NCI-H2171 treated with DMSO at 0.1 percent for 48 hours (cell line): ENCODE measurements around the gene GPR83.
"Not testable (repeated sequence)": the region's sequence is repeated elsewhere in the genome, so short reads cannot be mapped to it uniquely, and the experiment has no call there.

ENCODE experiments used
- DNase-seq: peaks from one replicate; lab custom pipeline; 2025; lab: John Stamatoyannopoulos, UW

Gene GPR83

GRCh38 chr11:94400839-94401772 is at the start of gene GPR83:
GPR83 (minus strand) TSS chr11:94401419; CDS start chr11:94401247, 172 bp downstream.
- peak; percentile 27 for DNase-seq

DNA sequence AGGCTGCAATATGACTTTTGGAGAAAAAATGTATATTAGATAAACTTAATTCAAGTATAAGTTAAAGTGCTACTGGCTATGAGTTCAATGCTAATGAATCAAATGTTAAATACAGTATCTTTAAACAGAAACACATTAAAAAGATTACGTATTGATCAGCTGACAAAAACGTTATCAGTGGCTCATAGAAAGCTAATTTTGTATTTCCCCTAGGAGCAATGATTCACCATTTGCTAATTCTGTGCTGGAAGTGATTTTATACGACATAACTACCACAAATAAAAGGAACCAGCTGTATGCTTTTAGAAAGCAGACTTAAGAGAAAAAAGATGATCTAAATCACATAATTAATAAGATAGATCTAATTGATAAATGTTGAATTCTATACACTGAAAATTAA is 48.8 kb upstream of the GPR83 start:
- DNase-seq: no peak

DNA sequence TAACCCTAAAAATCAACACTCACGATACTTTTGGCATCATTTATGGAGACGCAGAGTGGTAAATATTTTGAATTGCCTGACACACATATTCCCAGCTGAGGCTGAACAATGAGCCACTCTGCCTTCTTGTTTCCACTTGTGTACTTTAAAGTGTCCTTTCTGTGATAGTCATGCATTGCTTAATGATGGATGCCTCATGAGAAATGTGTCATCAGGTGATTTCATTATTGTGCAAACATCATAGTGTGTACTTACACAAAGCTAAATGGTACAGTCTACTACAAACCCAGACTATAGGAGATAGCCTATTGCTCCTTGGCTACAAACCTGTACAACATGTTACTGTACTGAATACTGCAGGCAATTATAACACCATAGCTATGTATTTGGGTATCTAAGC is 48.2 kb upstream of the GPR83 start:
- no peak for DNase-seq

DNA sequence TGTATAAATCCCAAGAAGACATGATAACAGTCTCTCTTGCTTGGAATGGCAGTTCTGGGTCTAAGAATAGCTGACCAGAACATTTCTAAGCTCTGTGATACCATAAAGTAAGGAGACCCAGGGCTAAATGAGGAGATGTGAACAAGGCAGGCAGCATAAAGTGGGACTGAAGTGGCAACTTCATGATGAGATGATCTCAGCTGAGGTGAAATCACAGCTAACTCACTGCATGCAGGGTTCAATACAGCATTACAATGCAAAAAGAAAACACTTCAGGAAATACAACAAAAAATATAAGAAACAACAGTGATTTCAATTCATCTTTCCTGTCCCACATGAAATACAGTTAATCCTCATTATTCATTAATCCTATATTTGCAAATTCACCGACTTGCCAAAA is 47.8 kb upstream of the GPR83 start:
- DNase-seq: no peak

GRCh38 chr11:94447149-94447548 is 45.9 kb upstream of the GPR83 start:
- DNase-seq: no peak

DNA sequence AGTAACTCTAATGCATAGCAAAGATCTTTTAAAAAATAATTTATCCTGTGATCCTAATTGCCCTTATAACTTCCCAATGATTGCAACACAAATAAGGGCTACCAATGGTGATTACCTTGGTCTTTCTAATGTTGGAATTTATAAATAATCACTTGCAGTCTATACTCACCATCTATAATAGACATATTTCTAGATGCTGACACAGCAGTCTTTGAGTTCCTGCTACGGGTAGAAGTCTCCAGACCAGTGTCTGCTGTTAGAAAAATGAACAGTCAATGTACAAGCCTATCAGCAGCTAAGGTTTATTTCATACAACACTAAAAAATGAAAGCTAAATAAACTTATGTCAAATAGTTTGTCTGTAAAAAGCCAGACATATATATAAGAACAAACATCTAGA is 44.4 kb upstream of the GPR83 start:
- DNase-seq: no peak

DNA sequence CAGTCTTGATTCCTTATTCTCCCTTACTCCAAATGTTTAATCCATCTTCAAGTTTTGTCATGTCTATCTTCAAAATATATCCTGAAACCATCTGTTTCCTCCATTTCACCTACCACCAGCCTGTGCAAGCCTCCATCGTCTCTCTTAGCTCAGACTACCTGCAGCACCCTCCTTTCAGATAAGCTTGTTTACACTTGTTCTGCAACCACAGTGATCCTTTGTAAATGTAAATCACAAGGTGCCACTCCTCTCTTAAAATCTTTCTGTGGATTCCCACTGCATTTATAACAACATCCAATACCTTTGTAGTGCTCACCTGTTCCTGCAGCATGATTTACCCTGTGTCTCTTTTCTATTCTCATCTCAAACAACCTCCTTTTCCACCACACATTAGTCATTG is 31.8 kb upstream of the GPR83 start:
- DNase-seq: no peak

- DNase-seq: no peak
Measured at GRCh38 chr11:94424662-94425061, 23.4 kb upstream of the GPR83 start.

DNA sequence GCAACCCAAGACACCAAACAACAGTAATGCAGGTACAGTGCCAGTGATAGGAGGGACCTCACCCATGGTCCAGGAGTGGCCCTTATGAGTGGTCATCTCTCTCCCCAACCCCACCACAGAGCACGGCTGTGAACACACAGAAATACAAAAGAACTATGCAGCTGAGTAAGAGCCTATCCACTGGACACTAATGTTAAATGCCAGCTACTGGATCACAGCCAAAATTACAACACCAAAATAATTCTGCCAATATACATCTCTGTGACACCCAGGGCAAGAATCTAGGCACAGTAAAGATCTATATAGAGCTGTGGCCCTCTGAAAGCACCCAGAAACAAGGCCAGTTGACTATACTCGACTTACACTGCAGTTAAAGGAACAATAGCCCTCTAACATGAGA is 22.8 kb upstream of the GPR83 start:
- no peak for DNase-seq

- DNase-seq: no peak
Measured at GRCh38 chr11:94423507-94423906, 22.3 kb upstream of the GPR83 start.

DNA sequence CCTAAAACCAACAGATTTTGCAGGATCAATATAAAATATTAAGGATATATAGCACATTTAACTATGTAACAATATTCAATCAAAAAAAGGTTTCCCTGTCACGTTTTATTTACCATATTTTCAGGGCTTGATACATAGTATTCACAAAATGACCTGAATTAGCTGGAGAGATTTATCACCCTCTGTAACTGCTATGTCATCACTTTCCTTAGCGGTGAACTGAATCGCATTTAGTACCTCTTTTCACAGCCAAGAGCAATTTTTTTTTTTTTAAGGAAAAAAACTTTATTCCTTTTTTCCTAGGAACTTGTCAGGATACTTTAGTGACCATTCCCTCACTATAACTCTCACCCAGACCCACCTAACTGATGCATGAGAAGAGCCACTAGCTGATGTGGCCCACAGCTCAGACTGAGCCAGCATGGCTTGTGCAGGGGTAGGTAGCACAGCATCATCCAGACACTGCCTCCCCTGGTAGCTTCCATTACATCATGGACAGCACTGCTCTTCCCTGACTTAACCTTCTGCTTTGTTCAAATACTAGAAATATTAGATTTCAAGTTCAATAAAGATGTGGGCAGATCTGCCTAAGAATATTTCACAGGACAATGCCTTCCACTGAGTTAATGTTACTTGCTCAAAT is 17.0 kb upstream of the GPR83 start:
- no peak for DNase-seq

GRCh38 chr11:94417386-94417987 is 16.3 kb upstream of the GPR83 start:
- peak; percentile 6 for DNase-seq

DNA sequence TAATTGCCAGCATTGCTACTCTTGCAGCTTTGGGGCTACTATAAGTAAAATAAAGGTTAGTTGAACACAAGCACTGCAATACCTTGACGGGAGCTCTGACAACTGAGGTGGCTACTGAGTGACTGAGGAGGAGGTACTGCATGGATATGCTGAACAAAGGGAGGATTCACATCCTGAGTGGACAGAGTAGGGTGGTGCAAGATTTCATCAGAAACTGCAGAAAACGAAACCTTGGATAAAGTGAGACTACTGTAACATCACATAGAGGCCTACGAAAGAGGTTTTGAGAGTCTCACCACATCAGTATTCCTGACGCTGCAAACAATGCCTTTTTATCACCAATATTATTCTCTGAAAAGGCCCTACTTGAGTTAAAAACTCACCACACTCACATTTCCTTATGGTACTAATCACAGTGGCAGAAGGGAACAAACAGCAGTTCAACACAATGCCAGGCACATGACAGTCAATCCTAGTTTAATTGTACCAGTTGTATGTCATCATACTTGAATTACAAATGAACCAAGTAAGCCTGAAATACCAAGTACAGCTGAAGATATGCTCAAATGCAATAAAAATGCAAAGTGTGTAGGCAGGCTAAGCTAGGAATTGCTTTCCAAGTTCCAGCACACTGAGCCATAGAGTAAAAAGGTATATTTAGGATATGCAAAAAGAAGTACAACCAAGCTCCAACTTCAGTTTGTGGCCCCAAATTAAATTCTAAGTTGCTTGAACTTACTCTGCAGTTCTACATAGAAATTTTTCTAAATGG is 4.0 kb upstream of the GPR83 start:
- no peak for DNase-seq

DNA sequence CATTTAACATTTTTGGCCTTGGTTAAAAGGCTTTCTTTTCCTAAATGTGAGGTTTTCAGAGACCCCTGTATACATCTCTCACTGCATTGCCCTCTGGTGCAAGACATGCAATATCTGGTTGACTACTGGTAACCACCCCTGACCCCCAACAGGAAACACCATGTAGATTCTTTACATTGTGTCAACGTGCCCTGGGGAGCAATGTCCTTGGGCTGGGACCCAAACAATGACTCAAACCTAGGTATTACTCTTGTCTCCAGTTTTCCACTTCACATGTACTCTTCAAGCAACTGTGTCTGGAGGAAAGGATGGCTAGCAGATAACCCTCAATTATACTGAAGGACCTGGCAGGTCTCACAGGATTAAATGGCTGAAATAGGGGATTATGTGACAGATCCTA is 1.1 kb upstream of the GPR83 start:
- no peak for DNase-seq

DNA sequence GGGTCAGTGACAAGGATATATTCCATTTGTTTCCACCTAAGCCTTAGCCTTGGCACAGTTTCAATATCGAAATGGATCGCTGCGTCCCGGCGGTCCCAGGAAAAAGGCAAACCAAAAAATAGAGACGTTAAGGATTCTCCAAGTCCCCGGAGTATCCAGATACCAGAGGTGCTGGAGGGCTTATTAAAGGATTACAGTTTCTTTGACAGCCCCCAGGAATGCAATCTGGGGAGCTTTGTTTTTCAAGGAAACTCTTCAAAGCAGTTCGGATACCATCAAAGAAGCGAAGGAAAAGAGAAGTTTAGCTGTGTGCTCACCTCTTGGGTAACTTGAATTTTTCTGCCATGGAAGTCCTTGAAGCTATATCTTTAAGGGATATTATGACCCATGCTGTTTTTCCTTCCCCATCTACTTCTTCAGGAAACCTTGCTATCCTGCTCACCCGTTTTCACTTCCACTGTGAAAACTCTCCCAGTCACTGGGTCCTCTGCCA is 600 bp upstream of the GPR83 start:
- DNase-seq: no peak

DNA sequence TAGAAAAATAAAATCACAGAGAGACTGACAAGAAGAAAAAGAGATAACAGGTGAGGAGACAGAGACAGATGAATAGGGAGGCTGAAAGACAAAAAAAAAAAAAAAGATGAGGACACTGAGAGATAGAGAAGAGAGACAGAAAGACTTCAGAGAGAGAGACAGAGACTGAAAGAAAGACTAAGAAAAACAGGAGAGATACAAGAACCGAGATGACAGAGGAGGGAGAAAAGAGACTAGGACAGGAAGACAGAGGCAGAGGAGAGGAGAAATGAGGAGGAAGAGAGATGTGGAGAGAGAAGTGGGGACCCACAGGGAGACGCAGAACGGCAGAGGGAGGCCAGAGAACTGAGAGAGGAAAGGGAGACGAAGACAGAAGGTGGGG is 771 bp downstream of the GPR83 start:
- DNase-seq: no peak

DNA sequence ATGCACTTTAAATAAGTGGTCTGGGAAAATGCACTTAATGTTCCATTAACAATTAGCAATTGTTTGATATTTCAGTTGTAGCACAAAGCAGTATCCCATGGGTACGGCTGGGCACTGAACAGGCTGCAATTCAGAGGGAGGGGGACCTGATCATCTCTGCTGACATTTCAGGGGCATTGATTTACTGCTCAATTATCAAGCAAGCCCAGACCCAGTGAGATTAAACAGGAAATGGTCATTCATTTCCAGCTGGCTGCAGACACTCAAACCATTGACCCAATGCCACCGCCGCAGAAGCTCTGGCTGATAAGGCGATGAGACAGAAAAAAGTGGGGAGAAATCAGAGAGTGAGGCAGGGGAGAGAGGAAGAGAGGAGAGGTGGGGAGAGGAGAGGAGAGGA is 1.2 kb downstream of the GPR83 start:
- DNase-seq: no peak

- DNase-seq: no peak
Measured at GRCh38 chr11:94398101-94398500, 3.1 kb downstream of the GPR83 start.

DNA sequence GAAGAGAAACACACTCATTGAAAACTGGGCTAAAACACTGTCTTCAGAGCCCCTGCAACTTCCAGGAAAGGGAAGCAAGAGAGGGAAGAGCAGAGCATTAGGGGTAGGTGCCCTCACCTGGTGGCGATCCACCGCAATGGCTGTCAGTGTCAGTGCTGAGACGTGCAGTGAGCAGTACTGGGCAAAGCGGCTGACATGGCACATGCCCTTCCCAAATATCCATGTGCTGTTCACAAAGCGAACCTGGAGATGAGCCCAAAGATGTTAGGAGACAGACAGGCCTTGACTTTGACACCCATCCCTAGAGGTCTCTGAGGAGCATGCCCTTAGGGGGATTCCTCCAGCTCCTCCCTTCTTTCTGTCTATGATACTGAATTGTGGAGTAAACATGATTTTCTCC is 4.9 kb downstream of the GPR83 start:
- DNase-seq: no peak

DNA sequence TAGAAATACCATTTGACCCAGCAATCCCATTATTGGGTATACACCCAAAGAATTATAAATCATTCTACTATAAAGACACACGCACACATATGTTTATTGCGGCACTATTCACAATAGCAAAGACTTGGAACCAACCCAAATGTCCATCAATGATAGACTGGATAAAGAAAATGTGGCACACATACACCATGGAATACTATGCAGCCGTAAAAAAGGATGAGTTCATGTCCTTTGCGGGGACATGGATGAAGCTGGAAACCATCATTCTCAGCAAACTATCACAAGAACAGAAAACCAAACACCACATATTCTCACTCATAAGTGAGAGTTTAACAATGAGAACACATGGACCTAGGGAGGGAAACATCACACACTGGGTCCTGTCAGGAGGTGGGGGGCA is 9.3 kb downstream of the GPR83 start:
- not testable (repeated sequence) for DNase-seq

GRCh38 chr11:94379613-94380012 is 21.6 kb downstream of the GPR83 start:
- peak; percentile 51 for DNase-seq

- DNase-seq: peak; percentile 87
Measured at GRCh38 chr11:94376841-94377240, 24.4 kb downstream of the GPR83 start.
